Measurements from ENCODE around the gene TET1.
A peak's percentile ranks its signal among the peaks of the same experiment; 100 is the strongest.
"Not testable (repeated sequence)": the region's sequence is repeated elsewhere in the genome, so short reads cannot be mapped to it uniquely, and the experiment has no call there.

TET1 gene

DNA sequence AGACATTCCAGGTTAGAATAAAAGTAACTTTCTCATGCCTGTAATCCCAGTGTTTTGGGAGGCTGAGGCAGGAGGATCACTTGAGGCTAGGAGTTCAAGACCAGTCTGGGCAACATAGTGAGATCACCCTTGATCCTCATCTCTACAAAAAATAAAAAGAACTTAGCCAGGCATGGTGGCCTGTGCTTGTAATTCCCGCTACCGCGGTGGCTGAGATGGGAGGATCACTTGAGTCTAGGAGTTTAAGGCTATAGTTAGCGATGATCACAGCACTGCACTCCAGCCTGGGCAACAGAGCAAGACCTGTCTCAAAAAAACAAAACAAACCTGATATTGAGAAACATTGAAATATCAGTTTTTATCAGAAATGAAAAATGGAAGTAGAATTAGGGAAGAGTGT is 4.6 kb downstream of the TET1 start:
- no peak for DNase-seq (ENCODE audit: low spot score)

DNA sequence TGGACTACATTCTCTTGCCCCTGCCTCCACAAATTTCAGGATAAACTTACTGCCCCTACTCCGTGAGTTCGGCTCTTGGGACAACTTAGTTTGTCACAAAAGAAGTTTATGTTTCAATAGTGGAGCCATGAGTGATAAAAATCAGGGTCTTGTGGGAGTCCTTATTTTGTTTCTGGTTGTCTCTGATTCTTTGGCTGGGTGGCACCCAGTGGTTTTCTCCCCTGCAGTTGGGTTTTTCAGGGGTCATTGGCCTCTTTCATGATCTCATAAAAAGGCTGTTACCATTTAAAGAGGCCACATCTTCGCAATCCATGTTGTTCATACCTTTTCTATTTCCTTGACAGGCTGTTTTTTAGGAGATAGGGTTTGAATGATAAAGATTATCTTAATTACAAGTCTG is 5.5 kb downstream of the TET1 start:
- DNase-seq (ENCODE audit: low spot score): no peak

DNA sequence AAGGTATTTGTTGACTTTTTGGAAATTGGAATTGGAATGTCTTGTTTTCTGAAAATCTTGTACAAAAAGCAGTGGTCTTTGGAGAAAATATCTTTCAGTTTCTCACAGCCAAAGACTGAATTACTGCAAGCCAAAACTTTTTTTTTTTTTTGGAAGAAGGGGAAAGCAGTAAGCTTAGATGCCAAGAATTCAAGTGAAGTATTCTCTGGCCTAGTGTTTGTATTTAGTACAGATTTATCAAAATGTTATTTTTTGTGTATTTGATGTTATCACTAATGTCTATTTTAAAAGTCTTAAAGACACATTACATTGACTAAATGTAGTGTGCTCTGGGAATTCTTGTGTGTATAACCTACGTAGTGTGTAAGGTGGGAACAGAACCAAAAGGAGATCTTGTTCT is 6.2 kb downstream of the TET1 start:
- DNase-seq (ENCODE audit: low spot score): no peak

DNA sequence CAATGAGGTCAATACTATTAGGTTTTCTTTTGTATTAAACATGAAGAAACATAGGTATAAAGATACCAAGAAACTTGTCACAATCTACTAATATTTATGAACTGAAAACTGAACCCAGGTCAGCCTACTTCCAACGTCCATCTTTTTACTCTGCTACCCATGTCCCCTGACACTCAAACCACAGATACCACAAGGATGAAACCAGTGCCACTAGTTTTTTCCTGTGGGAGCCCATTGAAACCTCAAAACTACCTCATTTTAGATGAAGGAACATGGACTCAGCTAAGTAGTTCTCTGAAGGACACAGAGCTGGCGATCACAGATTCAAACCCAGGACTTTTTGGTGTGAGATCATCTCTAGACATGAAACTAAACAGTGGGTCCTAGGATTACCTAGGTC is 6.8 kb downstream of the TET1 start:
- DNase-seq (ENCODE audit: low spot score): no peak

DNA sequence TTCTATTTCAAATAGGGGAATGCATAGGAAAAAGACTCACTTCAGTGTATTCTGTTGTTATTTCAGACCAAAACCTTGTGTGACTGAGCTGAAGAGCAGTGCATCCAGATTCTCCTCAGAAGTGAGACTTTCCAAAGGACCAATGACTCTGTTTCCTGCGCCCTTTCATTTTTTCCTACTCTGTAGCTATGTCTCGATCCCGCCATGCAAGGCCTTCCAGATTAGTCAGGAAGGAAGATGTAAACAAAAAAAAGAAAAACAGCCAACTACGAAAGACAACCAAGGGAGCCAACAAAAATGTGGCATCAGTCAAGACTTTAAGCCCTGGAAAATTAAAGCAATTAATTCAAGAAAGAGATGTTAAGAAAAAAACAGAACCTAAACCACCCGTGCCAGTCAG is 12.0 kb downstream of the TET1 start:
- no peak for DNase-seq (ENCODE audit: low spot score)

DNA sequence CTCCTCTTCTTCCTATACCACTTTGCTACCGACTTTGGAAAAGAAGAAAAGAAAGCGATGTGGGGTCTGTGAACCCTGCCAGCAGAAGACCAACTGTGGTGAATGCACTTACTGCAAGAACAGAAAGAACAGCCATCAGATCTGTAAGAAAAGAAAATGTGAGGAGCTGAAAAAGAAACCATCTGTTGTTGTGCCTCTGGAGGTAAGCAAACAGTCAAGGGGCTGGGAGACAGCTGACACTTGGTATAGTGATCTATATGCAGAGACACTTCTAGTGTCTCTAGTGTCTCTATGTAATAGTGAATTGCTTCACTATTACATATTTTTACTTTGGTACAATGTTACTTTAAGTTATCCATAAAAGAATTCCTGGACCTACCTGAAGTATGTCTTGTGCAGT is 13.9 kb downstream of the TET1 start:
- DNase-seq (ENCODE audit: low spot score): no peak

DNA sequence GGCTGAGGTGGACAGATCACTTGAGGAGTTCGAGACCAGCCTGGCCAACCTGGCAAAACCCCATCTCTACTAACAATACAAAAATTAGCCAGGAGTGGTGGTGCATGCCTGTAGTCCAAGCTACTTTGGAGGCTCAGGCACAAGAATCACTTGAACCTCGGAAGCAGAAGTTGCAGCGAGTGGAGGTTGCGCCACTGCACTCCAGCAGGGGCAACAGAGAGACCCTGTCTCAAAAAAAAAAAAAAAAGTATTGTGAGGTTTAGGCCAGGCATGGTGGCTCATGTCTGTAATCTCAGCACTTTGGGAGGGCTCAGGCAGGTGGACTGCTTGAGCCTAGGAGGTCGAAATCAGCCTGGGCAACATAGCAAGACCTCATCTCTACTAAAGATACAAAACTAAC is 16.0 kb downstream of the TET1 start:
- DNase-seq (ENCODE audit: low spot score): no peak

DNA sequence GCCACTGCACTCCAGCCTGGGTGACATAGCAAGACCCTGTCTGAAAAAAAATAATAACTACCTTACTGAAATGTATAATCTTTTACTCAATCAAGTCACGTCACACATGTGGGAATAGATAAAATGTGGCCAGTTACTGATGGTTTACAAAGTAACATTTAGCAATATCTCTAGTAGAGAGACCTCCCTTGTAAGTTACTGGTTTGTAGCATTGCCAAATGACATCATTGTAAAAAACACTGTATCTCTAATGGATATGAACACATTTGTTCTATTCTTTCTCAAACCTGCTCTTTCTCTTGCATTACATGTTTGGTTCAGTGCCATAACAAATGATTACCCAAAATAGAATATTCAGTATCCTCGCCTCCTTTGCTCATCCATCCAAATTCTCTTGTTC is 18.8 kb downstream of the TET1 start:
- no peak for DNase-seq (ENCODE audit: low spot score)

DNA sequence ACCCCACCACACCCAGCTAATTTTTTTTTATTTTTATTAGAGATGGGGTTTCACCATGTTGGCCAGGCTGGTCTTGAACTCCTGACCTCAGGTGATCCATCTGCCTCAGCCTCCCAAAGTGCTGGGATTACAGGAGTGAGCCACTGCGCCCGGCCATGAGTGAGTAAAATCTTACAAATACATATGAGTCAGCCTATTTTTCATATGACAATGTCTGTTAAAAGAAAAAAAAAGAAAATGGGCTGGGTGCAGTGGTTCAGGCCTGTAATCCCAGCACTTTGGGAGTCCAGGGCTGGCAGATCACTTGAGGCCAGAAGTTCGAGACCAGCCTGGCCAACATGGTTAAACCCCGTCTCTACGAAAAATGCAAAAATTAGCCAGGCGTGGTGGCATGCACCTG is 24.1 kb downstream of the TET1 start:
- not testable (repeated sequence) for DNase-seq (ENCODE audit: low spot score)

DNA sequence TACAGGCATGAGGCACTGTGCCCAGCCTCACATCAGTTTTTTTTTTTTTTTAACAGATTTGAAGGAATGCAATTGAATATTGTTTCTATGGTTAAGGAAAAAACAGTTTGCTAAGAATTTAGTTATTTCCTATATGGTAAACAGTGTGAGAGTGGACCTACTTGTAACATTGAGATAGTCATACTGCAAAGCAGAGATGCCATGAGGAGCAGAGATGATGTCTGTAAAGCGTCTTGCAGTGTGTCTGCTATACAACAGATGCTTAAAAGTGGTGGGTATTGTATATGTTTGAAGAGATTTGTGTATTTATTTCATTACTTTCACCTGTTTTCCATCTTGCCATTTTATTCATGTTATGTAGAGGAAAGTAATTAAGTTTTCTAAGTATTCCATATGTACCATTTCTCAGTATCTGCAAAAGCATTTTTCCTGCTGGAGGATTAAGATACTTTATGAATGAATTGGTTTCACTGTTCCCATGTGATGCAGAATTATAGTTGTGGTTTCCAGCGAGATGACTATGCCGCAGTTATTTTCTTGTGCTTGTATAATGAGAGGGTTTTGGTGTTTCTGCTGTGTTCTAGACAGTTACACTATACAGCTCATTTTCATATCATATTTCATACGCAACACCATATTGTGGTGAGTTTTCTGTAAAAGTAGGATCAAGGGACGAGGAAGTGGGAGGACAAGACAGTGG is 26.6 kb downstream of the TET1 start:
- no peak for DNase-seq (ENCODE audit: low spot score)

DNA sequence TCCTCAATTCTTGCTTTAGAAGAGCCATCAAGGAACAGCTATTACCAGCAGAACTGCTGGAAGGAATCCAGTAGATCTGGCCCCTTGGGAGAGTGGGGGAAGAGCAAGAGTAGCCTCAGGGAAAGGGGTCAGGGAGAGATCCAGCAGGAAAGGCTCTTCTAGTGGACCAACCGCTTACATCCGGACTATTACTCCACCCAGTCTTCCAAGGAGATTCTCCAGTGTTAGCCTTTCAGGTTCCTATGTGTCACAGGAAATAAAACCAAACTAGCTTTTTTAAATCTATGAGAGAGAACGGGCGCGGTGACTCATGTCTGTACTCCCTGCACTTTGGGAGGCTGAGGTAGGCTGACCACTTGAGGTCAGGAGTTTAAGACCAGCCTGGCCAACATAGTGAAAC is 34.3 kb downstream of the TET1 start:
- DNase-seq (ENCODE audit: low spot score): no peak

DNA sequence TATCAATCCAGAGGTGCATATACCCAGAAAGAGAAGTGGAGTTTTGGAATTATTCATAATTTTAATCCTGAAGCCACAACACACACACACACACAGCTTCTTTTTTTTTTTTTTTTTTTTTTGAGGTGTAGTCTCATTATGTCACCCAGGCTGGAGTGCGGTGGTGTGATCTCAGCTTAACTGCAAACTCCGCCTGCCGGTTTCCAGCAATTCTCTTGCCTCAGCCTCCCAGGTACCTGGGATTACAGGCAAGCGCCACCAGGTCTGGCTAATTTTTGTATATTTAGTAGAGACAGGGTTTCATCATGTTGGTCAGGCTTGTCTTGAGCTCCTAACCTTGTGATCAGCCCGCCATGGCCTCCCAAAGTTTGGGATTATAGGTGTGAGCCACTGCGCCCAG is 35.4 kb downstream of the TET1 start:
- DNase-seq (ENCODE audit: low spot score): no peak

DNA sequence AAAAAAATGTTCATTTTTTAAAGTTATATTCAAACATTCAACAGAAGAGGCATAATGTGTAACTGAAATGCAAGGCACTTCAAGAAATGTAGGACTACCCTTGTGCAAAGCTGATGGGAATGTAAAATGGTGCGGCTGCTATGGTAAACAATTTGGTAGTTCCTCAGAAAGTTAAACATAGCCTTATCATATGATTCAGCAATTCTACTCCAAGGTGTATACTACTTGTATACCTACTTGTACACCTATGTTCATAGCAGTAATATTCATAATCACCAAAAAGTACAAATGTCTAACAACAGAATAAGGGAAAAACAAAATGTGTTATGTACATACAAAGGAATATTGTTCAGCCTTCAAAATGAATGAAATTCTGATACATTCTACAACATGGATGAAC is 37.3 kb downstream of the TET1 start:
- no peak for DNase-seq (ENCODE audit: low spot score)

DNA sequence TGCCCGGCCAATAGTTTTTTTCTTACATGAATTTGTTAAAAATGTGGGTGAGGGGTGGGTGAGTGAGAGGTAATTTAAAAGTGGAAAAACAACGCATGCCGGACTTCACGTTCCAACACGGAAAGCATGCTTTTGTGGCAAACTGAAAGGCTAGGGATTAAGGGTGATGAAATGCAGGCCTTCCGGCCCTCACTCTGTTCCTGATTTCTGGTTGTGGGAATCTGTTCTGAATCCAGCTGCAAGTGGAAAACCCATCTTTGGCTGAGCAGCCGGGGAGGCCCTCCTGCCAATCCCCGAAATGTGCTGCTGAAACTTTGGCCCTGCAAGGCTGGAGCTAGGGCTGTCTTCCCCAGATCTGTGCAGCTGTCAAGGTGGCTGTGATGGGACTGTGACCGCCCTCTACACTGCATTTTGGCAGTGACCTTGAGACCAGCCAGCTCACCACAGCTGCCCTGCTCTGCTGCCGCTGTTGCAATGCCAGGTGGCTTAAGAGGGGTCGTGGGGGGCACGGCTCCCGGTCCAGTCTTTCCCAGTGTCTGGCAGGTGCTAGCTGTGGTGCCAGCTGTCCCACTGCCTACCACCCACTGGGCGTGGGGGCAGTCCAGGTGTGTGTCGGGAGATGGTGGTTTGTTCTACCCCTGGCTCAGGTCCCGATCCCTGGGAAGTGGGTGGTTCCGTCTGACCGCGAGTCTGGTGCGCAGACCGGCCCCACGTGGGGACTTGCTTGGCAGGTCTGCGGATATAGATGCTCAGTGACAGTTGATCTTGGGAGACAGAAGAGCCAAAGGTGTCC is 39.0 kb downstream of the TET1 start:
- peak; percentile 56 for DNase-seq (ENCODE audit: low spot score)

DNA sequence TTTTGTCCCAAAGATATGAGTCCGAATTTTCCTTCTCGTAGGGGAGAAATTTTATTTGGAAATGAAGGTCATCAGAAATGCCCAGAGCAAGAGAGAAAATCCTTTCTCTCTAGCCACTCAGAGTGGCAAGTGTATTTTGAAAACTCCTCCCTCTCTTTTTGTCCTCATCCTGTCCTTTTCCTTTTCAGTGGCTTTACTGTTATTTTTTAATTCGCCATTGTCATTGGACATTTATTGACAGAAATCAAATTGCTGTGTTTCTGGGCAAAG is 39.6 kb downstream of the TET1 start:
- DNase-seq (ENCODE audit: low spot score): no peak

DNA sequence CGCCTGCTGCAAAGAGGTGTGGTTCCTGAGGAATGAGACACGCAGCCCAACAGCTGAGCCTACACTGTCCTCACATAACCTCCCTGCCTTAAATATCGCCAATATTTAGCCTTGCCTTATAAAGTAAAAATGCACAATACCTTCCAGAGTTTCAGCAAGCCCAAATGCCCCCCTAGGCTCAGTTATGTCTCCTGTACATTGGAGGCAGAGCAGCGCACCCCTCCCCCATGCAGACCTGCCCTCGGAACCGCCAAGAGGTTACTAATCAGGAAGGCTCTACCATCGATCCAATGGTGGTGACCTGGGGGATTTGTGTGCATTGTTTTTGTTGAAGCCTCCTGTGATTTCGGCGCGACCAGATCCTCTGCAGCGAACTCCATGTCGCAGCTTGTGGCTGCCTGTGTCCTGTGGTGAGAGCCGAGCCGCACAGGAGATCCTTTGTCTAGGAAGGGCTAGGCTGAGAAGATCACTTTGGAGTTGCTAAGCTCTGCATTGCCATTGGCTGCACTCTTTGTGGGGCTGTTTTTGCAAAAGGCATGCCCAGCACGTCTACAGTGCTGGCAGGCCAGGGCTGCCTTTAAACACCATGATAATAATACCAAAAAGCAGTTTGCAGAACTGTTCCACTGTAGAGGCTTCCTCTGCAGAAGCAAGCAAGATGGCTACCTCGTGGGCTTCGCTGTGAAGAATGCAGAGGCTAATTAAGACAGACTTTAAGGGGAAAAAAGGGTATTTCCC is 40.1 kb downstream of the TET1 start:
- peak; percentile 90 for DNase-seq (ENCODE audit: low spot score)

DNA sequence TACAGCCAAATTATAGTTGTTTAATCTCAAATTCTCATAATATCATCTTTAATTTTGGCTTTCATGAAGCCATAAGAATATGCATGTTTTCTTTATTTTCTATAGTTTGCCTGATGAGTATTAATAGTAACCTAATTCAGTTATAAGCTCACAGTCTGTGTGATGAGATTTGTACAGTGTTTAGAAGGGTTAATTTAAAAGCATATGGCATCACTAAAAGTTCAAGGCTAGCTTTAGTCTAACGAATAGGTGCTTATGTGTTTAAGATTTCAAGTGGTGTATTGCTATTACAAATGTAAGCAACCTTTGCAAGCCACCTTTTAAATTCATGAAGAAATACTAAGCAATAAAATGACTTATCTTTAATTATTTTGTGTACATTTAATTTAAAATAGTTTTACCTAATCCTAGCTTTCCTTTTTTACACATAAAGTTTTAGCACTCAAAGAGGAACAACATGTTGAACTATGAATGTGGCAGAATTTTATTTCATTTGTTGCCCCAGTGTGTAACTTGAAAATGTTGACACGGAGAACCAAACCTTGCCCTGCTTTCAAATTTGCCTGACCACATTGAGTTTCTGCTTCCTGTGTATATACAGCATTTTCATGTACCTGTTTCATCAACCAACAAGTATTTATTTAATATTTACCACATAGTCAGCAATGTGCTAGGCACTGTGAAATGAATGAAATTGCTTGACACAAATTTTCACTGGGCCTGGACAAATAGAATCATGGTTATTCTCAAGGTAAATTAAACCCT is 41.5 kb downstream of the TET1 start:
- DNase-seq (ENCODE audit: low spot score): no peak

DNA sequence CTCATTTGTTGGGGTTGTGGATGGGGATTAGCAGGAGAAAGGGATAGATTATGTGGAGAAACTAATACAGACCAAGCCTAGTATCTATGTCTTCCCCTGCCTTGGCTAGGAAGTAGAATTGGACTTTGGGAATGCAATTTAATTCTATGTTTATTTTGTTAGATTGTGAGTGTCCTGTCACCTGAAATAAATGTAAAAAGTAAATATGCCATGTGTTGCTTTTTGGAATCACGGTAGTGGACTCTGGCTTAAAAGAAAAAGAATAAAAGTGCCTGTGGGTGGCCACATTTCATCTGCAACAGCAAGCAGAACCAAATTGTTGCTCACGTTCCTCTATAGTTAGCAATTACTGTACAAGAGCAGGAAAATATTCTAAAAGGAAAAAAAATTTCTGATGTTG is 42.3 kb downstream of the TET1 start:
- no peak for DNase-seq (ENCODE audit: low spot score)

DNA sequence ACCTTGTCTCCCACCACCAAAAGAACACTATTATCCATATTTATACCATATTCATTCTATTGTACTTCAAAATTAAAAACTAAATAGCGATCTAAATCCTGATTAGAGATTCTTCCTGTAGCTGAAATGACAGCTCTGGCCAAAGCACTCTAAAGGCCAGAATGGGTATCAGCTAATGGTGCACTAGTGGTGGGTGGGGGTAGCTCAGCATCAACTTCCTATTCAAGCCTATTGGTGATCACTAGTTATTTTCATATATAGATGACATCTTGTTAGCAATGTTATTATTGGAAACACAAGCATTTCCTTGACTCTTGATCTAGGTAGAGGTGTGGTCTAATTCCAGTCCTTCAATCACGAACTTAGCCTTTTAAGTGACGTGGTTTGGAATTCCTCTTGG is 43.6 kb downstream of the TET1 start:
- DNase-seq (ENCODE audit: low spot score): no peak

DNA sequence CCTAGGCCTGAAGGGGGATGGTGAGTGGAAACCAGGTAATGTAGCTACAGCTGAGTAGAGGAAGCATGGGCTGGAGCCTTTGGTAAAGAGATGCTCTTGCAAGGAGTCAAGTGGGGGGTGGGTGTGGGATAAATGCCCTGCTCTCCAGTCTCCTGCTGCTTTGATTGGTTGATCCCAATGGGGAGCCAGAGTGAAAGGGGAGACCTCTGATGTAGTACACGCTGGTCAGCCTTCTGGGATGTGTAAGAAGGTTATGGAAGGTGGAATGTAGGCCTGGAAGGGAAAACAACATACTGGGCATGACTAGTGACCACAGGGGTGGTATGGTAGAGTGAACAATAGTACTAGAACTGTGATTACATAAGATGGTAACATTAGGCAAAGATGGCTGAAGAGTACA is 44.3 kb downstream of the TET1 start:
- DNase-seq (ENCODE audit: low spot score): no peak

DNA sequence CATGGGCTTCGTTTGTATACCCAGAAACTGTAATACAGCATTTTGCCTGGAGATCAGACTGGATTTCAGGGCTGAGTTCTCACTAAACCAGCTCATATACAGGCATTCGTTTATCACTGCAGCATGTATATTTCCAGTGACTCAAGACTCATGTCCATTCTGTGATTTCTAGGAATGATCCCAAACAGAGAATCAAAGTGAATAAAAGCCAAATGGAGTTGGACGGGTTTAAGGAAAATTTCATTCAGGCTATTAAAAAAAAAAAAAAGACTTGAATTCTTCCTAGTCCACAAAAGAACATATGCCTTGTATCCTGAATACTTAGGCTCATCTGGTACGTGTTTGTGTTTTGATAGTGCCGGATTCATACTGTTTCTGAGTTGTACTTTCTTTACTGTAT is 46.8 kb downstream of the TET1 start:
- no peak for DNase-seq (ENCODE audit: low spot score)

DNA sequence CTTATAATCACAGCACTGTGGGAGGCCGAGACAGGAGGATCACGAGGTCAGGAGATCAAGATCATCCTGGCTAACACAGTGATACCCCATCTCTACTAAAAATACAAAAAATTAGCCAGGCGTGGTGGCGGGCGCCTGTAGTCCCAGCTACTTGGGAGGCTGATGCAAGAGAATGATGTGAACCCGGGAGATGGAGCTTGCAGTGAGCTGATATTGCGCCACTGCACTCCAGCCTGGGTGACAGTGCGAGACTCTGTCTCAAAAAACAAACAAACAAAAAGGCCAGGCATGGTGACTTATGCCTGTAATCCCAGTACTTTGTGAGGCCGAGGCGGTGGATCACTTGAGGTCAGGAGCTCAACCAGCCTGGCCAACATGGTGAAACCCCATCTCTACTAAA is 49.9 kb downstream of the TET1 start:
- not testable (repeated sequence) for DNase-seq (ENCODE audit: low spot score)

DNA sequence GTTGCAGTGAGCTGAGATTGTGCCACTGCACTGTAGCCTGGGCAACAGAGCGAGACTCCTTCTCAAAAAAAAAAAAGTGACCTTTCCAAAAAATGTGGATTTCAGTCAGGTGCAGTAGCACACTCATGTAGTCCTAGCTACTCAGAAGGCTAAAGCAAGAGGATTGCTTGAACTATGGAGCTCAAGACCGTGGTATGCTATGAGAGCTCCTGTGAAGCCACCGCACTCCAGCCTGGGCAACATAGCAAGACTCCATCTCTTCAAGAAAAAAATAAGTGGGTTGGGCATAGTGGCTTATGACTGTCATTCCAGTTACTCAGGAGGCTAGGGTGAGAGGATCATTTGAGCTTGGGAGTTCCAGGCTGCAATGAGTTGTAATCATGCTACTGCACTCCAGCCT is 51.1 kb downstream of the TET1 start:
- no peak for DNase-seq (ENCODE audit: low spot score)
